ENCODE data around the gene FAM219A. TPM values are rescaled to one million over a fixed set of nuclear protein-coding genes. Genes with fewer than 3 reads are reported as not detected.

The FAM219A gene
- total and polyA plus RNA-seq, 2 experiments from 2014 or later: 9.5 to 15.0 TPM

DNA sequence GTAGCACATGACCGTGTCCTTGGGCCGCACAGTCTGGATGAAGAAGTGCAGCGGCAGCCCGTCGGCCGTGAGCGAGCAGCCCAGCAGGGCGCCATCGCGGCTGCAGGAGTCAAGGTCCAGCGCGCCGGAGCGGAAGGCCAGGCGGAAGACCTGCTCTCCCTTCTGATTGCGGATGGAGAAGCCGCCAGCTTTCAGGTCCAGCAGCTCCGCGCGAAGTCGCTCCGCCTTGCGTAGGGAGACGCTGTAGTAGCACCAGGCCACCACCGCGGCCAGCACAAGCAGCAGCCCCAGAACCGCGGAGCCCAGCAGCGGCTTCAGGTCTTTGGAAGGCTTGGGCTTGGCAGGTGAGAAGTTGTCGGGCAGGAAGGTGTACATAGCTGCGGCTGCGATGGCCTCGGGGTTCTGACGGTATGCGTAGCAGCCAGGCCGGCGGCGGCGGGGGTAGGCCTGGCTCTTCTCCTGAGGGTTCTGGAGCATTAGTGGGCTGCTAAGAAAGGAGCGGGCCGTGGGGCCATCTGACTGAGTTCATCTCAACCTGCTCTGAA is 85.8 kb downstream of the FAM219A start:
- H3K27me3 ChIP-seq: no peaks in the 10 kb centered on the region
- H3K27ac ChIP-seq: no peak overlapping the region
- H4K20me1 ChIP-seq (ENCODE audit: insufficient read depth, poor library complexity, severe bottlenecking): no peaks in the 10 kb centered on the region
- H3K4me2 ChIP-seq: no peak overlapping the region
- H3K4me1 ChIP-seq (ENCODE audit: insufficient read depth): peaks cover 6% of the 10 kb centered on the region
- peaks cover 9% of the 10 kb centered on the region for H3K79me2 ChIP-seq
- no peaks in the 10 kb centered on the region for H3K9me3 ChIP-seq (ENCODE audit: low read depth)
- TF ChIP-seq EZH2 (IDR thresholded peaks at IDR 0.05; ENCODE audit: borderline replicate concordance) (no peak), EZH2phosphoT487 (IDR thresholded peaks at IDR 0.05; ENCODE audit: low read depth, severe bottlenecking, unreplicated experiment) (no peak)
- TF ChIP-seq, protein P1, sequence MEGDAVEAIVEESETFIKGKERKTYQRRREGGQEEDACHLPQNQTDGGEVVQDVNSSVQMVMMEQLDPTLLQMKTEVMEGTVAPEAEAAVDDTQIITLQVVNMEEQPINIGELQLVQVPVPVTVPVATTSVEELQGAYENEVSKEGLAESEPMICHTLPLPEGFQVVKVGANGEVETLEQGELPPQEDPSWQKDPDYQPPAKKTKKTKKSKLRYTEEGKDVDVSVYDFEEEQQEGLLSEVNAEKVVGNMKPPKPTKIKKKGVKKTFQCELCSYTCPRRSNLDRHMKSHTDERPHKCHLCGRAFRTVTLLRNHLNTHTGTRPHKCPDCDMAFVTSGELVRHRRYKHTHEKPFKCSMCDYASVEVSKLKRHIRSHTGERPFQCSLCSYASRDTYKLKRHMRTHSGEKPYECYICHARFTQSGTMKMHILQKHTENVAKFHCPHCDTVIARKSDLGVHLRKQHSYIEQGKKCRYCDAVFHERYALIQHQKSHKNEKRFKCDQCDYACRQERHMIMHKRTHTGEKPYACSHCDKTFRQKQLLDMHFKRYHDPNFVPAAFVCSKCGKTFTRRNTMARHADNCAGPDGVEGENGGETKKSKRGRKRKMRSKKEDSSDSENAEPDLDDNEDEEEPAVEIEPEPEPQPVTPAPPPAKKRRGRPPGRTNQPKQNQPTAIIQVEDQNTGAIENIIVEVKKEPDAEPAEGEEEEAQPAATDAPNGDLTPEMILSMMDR (IDR thresholded peaks at IDR 0.05; ENCODE audit: poor library complexity): no peak
- no peaks in the 10 kb centered on the region for H3K9me2 ChIP-seq (replicated peaks; ENCODE audit: insufficient read depth)
- H3K4me3 ChIP-seq: no peak overlapping the region
- no peaks in the 10 kb centered on the region for H3K36me3 ChIP-seq (replicated peaks; ENCODE audit: insufficient read depth, low read depth)
- DNase-seq (ENCODE audit: low spot score): peak; percentile 32
- 89% methylated on average over 41 of the region's 41 CpGs for WGBS (ENCODE audit: low lambda C conversion rate, missing lambda C conversion rate)
- no peak overlapping the region for H2AFZ ChIP-seq

DNA sequence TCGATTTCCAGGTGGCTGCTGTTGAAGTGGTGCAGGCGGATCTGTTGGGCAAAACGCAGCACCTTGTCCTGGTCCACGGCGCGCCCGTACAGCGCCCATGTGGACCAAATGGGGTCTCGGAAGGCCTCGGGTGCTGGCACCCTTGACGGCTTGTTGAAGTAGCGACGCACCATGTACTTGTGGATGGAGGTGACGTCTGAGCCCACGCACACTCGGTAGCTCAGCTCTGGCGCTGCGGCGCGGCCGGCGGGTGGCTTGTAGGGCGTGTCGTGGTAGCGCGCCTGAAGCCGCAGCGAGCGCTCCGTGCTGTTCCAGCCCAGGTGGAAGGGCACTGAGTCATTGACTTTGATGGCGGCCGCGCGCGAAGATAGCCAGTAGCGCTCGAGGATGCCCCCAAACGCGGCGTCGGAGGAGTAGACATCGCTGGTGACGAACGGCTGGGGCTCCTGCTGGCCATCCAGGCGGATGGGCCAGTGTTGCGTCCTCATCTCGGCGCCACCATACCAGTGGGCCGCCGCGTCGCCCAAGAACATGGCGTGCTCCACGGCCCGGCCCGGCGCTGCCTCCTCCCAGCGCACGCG is 86.4 kb downstream of the FAM219A start:
- H3K4me1 ChIP-seq (ENCODE audit: insufficient read depth): peaks cover 4% of the 10 kb centered on the region
- no peak overlapping the region for H3K4me3 ChIP-seq
- no peak overlapping the region for H3K27ac ChIP-seq
- no peak overlapping the region for H2AFZ ChIP-seq
- H3K9me2 ChIP-seq (replicated peaks; ENCODE audit: insufficient read depth): no peaks in the 10 kb centered on the region
- H3K79me2 ChIP-seq: peaks cover 9% of the 10 kb centered on the region
- H3K4me2 ChIP-seq: no peak overlapping the region
- H3K9me3 ChIP-seq (ENCODE audit: low read depth): no peaks in the 10 kb centered on the region
- H4K20me1 ChIP-seq (ENCODE audit: insufficient read depth, poor library complexity, severe bottlenecking): no peaks in the 10 kb centered on the region
- no peaks in the 10 kb centered on the region for H3K27me3 ChIP-seq
- no peaks in the 10 kb centered on the region for H3K36me3 ChIP-seq (replicated peaks; ENCODE audit: insufficient read depth, low read depth)
- TF ChIP-seq EZH2 (IDR thresholded peaks at IDR 0.05; ENCODE audit: borderline replicate concordance) (no peak), EZH2phosphoT487 (IDR thresholded peaks at IDR 0.05; ENCODE audit: low read depth, severe bottlenecking, unreplicated experiment) (no peak)
- TF ChIP-seq, protein P1 (IDR thresholded peaks at IDR 0.05; ENCODE audit: poor library complexity): no peak
- no peak for DNase-seq (ENCODE audit: low spot score)
- WGBS (ENCODE audit: low lambda C conversion rate, missing lambda C conversion rate): 98% methylated on average over 57 of the region's 60 CpGs

DNA sequence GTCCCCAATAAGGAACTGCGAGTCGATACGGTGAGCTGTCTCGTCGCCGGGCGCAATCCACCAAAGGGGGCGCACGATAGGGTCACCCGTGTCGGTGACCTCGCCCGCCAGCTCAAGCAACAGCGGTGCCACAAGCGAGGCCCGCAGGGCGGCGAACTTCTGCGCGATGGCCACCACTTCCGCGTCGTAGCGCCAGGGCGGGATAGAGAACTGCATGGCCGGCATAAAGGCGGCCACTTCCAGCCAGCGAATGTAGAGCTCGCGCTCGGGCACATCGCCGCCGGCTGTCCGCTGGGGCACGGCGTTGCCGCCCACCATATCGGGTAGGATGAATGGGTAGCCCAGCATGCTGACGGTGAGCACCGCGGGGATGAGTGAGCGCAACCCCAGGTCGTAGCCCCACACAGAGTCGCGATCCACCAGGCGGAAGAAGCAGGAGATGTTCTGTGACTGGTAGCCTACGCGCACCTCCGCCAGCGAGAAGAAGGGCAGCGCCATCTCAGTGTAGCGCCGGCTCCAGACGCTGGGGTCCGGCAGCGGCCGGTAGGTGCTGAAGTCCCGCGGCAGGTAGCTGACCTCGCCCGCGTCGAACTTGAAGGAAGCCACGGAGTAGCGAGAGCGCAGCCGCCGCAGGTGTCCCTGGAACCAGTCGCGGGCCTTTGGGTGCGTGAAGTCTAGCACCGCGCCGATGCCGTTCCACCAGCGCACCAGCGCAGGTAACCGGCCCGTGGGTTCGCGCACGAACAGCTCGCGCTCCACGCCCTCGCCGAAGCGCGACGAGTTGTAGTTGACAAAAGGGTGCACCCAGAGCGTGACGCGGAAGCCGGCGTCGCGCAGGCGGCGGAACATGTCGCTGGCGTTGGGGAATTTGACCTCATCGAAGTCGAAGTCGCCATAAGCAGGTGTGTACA is 87.1 kb downstream of the FAM219A start:
- Histone ChIP-seq H3K4me2 (no peak overlapping the region), H3K36me3 (replicated peaks; ENCODE audit: insufficient read depth, low read depth) (no peaks in the 10 kb centered on the region), H4K20me1 (ENCODE audit: insufficient read depth, poor library complexity, severe bottlenecking) (no peaks in the 10 kb centered on the region), H3K4me3 (no peak overlapping the region), H3K27ac (no peak overlapping the region), H2AFZ (no peak overlapping the region), H3K9me2 (replicated peaks; ENCODE audit: insufficient read depth) (no peaks in the 10 kb centered on the region), H3K4me1 (ENCODE audit: insufficient read depth) (peaks cover 4% of the 10 kb centered on the region), H3K9me3 (ENCODE audit: low read depth) (no peaks in the 10 kb centered on the region), H3K27me3 (no peaks in the 10 kb centered on the region), H3K79me2 (peaks cover 10% of the 10 kb centered on the region)
- WGBS (ENCODE audit: low lambda C conversion rate, missing lambda C conversion rate): 99% methylated on average over 82 of the region's 105 CpGs
- TF ChIP-seq, protein P1 (IDR thresholded peaks at IDR 0.05; ENCODE audit: poor library complexity): no peak
- no peak for DNase-seq (ENCODE audit: low spot score)

Data from hepatocyte (in vitro differentiated cells).